ENCODE measurements around the gene KCTD12.

DNA sequence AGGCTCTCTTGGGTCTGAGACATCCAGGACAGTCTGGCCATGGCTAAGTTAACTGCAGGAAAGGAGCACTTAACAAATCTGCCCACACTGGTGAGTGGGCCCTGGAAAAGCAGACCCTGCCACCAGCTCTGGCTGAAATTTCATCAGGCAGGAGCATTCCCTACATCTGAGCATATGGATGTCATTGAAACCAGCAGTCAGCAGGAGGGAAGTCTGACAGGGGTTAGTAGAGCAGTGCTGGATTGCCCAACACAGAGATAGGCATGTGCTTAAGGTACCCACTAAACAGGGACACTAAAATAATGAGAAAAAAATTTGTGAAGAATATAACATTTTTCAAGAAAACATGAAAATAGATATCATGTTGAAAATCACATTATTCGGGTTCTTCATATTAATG lies 48.5 kb upstream of the KCTD12 start:
- TF ChIP-seq POLR2A (IDR thresholded peaks at IDR 0.05) (no peak), CTCF (IDR thresholded peaks at IDR 0.05) (no peak)

Measured in Peyer's patch (tissue), 4 donors.